HG03135 (cell line): ENCODE data around the gene TMEM272.

Source experiments
- ATAC-seq: cut with Tn5 transposase; IDR thresholded peaks from one replicate; pipeline ENCODE4 v1.9.1; 2021; ENCODE audit warnings: mild to moderate bottlenecking, moderate library complexity; ENCODE audit not compliant: unreplicated experiment

TMEM272 gene

GRCh38 chr13:51844862-51845573, at the start of gene TMEM272:
Gene TMEM272, minus strand, starts transcription at chr13:51845177. Its CDS starts 6,647 bp downstream, at chr13:51838530.
- ATAC-seq, result no peak

- ATAC-seq, result no peak
These were observed 49.3 kb upstream of the TMEM272 start for GRCh38 chr13:51894239-51894638.

GRCh38 chr13:51892657-51893056, 47.7 kb upstream of the TMEM272 start:
- ATAC-seq, result no peak

GRCh38 chr13:51887468-51887867, 42.5 kb upstream of the TMEM272 start:
- ATAC-seq, result no peak

- no peak for ATAC-seq
These were observed 40.7 kb upstream of the TMEM272 start for GRCh38 chr13:51885651-51886050.

- ATAC-seq, result no peak
These were observed 38.2 kb upstream of the TMEM272 start for GRCh38 chr13:51883226-51883600.

GRCh38 chr13:51882570-51883225, 37.7 kb upstream of the TMEM272 start:
- no peak for ATAC-seq

GRCh38 chr13:51881296-51881695, 36.3 kb upstream of the TMEM272 start:
- ATAC-seq, result no peak

- no peak for ATAC-seq
These were observed 34.2 kb upstream of the TMEM272 start for GRCh38 chr13:51879133-51879532.

GRCh38 chr13:51874651-51875050, 29.7 kb upstream of the TMEM272 start:
- ATAC-seq, result no peak

GRCh38 chr13:51873837-51874236, 28.9 kb upstream of the TMEM272 start:
- ATAC-seq, result no peak

GRCh38 chr13:51873117-51873798, 28.3 kb upstream of the TMEM272 start:
- no peak for ATAC-seq

- ATAC-seq, result no peak
These were observed 25.6 kb upstream of the TMEM272 start for GRCh38 chr13:51870616-51871015.

- ATAC-seq, result no peak
These were observed 24.9 kb upstream of the TMEM272 start for GRCh38 chr13:51869916-51870315.

GRCh38 chr13:51867062-51867461, 22.1 kb upstream of the TMEM272 start:
- ATAC-seq, result no peak

- no peak for ATAC-seq
These were observed 20.9 kb upstream of the TMEM272 start for GRCh38 chr13:51865838-51866237.

GRCh38 chr13:51862957-51863356, 18.0 kb upstream of the TMEM272 start:
- no peak for ATAC-seq

- no peak for ATAC-seq
These were observed 16.8 kb upstream of the TMEM272 start, which contains the start of gene CCDC70 for GRCh38 chr13:51861723-51862300. Gene CCDC70, plus strand, starts transcription at chr13:51861969. Its CDS starts 3,443 bp downstream, at chr13:51865412.

- ATAC-seq, result no peak
These were observed 13.7 kb upstream of the TMEM272 start for GRCh38 chr13:51858433-51859247.

GRCh38 chr13:51856998-51857397, 12.0 kb upstream of the TMEM272 start:
- ATAC-seq, result no peak
